OCI-LY1 (cell line): ENCODE data around the gene ORAI1.

Experiments
- H2AFZ ChIP-seq: fragments of 200-600 bp; sonication (generic), shearing (Covaris generic); 2 replicates; pipeline ENCODE4 v1.6.0; 2014; ENCODE audit warnings: antibody characterized with exemption, mild to moderate bottlenecking, low read length
- H3F3A ChIP-seq: fragments of 200-600 bp; sonication (generic), shearing (Covaris generic); 2 replicates; pipeline ENCODE4 v1.6.0; 2014; ENCODE audit warnings: mild to moderate bottlenecking, antibody characterized with exemption, low read length, moderate library complexity; ENCODE audit not compliant: insufficient read depth
- H3K27ac ChIP-seq: fragments of 200-600 bp; sonication (generic); 2 replicates; pipeline ENCODE4 v1.5.1; 2014; ENCODE audit warnings: low read length, mixed run types, mild to moderate bottlenecking, low read depth; ENCODE audit not compliant: poor library complexity, severe bottlenecking
- H3K27me3 ChIP-seq: fragments of 200-600 bp; sonication (generic); 2 replicates; pipeline ENCODE4 v1.6.0; 2014; ENCODE audit warnings: antibody characterized with exemption, mild to moderate bottlenecking, low read length, moderate library complexity; ENCODE audit not compliant: insufficient read depth
- H3K36me3 ChIP-seq: fragments of 200-600 bp; sonication (generic); 2 replicates; pipeline ENCODE4 v1.6.1; 2014; ENCODE audit warnings: mild to moderate bottlenecking, antibody characterized with exemption, low read length, moderate library complexity, mixed read lengths; ENCODE audit not compliant: insufficient read depth
- H3K4me1 ChIP-seq: fragments of 200-600 bp; sonication (generic); 2 replicates; pipeline ENCODE4 v1.5.1; 2014; ENCODE audit warnings: mild to moderate bottlenecking, low read length, moderate library complexity; ENCODE audit not compliant: insufficient read depth, severe bottlenecking
- H3K4me2 ChIP-seq: fragments of 200-600 bp; sonication (generic), shearing (Covaris generic); 2 replicates; pipeline ENCODE4 v1.6.1; 2014; ENCODE audit warnings: low read length
- H3K4me3 ChIP-seq: fragments of 200-600 bp; sonication (generic); 2 replicates; pipeline ENCODE4 v1.5.1; 2014; ENCODE audit warnings: low read length, low read depth, mild to moderate bottlenecking, mixed read lengths; ENCODE audit not compliant: poor library complexity, severe bottlenecking
- H3K79me2 ChIP-seq: fragments of 200-600 bp; shearing (Covaris generic); 2 replicates; pipeline ENCODE4 v1.6.1; 2016; ENCODE audit warnings: mixed run types, low read length, mixed read lengths; ENCODE audit not compliant: insufficient read depth
- H3K9ac ChIP-seq: fragments of 200-600 bp; sonication (generic), shearing (Covaris generic); 2 replicates; pipeline ENCODE4 v1.6.1; 2014; ENCODE audit warnings: mild to moderate bottlenecking, low read length, mixed read lengths
- H3K9me2 ChIP-seq: fragments of 200-600 bp; sonication (generic), shearing (Covaris generic); 2 replicates; pipeline ENCODE4 v1.6.1; 2014; ENCODE audit warnings: low read depth, mild to moderate bottlenecking, low read length, mixed read lengths
- H3K9me3 ChIP-seq: fragments of 200-600 bp; shearing (Covaris generic); 2 replicates; pipeline ENCODE4 v1.6.1; 2014; ENCODE audit warnings: low read length, mixed read lengths
- H4K20me1 ChIP-seq: fragments of 200-600 bp; sonication (generic), shearing (Covaris generic); 2 replicates; pipeline ENCODE4 v1.6.0; 2016; ENCODE audit warnings: mild to moderate bottlenecking, low read length; ENCODE audit not compliant: insufficient read depth
- EZH2 ChIP-seq: fragments of 200-600 bp; sonication (generic), shearing (Covaris generic); IDR thresholded peaks from 2 replicates; pipeline ENCODE4 v1.8.0; 2017; ENCODE audit warnings: borderline replicate concordance, mixed run types, mild to moderate bottlenecking, antibody characterized with exemption, low read length, moderate library complexity, mixed read lengths
- TF ChIP-seq, protein P1 (sequence below): fragments of 200-600 bp; sonication (generic), shearing (Covaris generic); IDR thresholded peaks from 2 replicates; pipeline ENCODE4 v1.5.1; 2017; ENCODE audit warnings: mild to moderate bottlenecking, antibody characterized with exemption, low read length, moderate library complexity, mixed read lengths

ORAI1 gene

DNA sequence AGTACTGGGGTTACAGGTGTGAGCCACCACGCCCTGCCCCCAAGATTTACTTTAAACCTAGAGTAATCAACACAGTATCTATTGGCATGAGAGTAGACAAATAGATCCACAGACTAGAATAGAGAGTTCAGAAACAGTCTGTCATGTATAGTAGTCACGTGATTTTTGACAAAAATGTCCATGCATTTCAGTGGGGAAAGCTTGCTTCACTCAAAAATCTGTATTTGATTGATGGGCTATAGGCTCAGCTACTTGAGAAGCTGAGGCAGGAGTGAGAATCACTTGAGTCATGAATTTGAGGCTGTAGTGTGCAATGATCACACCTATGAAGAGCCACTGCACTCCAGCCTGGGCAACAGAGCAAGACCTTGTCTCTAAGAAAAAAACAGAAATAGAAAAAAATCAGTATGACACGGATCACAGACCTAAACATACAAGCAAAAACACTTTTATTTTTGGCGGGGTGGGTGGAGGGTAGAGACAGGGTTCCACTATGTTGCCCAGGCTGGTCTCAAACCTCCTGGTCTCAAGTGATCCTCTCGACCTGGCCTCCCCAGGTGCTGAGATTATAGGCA is 7.6 kb upstream of the ORAI1 start:
- Histone ChIP-seq H3K4me3 (no peak overlapping the region), H3K79me2 (no peaks in the 10 kb centered on the region), H3K9ac (no peak overlapping the region), H3K9me2 (no peaks in the 10 kb centered on the region), H3K27me3 (no peaks in the 10 kb centered on the region), H3K9me3 (no peaks in the 10 kb centered on the region), H3K4me1 (no peaks in the 10 kb centered on the region), H3K36me3 (no peaks in the 10 kb centered on the region), H2AFZ (no peak overlapping the region), H4K20me1 (no peaks in the 10 kb centered on the region), H3K27ac (no peak overlapping the region), H3K4me2 (no peak overlapping the region), H3F3A (no peaks in the 10 kb centered on the region)
- no peak for TF ChIP-seq EZH2
- TF ChIP-seq, protein P1, sequence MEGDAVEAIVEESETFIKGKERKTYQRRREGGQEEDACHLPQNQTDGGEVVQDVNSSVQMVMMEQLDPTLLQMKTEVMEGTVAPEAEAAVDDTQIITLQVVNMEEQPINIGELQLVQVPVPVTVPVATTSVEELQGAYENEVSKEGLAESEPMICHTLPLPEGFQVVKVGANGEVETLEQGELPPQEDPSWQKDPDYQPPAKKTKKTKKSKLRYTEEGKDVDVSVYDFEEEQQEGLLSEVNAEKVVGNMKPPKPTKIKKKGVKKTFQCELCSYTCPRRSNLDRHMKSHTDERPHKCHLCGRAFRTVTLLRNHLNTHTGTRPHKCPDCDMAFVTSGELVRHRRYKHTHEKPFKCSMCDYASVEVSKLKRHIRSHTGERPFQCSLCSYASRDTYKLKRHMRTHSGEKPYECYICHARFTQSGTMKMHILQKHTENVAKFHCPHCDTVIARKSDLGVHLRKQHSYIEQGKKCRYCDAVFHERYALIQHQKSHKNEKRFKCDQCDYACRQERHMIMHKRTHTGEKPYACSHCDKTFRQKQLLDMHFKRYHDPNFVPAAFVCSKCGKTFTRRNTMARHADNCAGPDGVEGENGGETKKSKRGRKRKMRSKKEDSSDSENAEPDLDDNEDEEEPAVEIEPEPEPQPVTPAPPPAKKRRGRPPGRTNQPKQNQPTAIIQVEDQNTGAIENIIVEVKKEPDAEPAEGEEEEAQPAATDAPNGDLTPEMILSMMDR = no peak

DNA sequence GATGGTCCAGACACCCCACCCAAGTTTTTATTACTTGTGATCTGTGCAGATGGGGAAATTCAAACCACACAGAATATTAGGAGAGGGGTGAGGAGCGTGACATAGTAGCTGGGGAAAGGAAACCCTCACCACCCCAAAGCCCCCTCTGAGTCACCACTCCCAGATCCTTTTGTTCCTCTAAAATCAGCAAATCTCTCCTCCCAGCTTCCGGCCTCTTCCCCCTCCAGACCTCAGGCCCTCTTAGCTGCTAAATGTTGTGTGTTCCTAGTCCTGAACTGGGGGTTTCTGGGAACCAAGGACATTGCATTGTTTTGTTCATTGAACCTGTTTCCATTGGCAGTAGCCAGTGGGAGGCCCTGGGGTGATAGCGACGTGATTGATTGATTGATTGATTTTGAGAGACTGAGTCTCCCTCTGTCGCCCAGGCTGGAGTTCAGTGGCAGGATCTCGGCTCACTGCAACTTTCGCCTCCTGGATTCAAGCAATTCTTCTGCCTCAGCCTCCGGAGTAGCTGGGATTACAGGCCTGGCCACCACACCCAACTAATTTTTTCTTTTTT is 5.9 kb upstream of the ORAI1 start:
- H3K9me3 ChIP-seq = no peaks in the 10 kb centered on the region
- H3K27me3 ChIP-seq = no peaks in the 10 kb centered on the region
- no peak for TF ChIP-seq EZH2
- TF ChIP-seq, protein P1 = no peak
- H4K20me1 ChIP-seq = no peaks in the 10 kb centered on the region
- H2AFZ ChIP-seq = no peak overlapping the region
- no peaks in the 10 kb centered on the region for H3K79me2 ChIP-seq
- H3K4me3 ChIP-seq = no peak overlapping the region
- no peak overlapping the region for H3K27ac ChIP-seq
- no peak overlapping the region for H3K9ac ChIP-seq
- no peaks in the 10 kb centered on the region for H3K36me3 ChIP-seq
- H3F3A ChIP-seq = no peaks in the 10 kb centered on the region
- H3K4me1 ChIP-seq = peaks cover 7% of the 10 kb centered on the region
- no peak overlapping the region for H3K4me2 ChIP-seq
- no peaks in the 10 kb centered on the region for H3K9me2 ChIP-seq

DNA sequence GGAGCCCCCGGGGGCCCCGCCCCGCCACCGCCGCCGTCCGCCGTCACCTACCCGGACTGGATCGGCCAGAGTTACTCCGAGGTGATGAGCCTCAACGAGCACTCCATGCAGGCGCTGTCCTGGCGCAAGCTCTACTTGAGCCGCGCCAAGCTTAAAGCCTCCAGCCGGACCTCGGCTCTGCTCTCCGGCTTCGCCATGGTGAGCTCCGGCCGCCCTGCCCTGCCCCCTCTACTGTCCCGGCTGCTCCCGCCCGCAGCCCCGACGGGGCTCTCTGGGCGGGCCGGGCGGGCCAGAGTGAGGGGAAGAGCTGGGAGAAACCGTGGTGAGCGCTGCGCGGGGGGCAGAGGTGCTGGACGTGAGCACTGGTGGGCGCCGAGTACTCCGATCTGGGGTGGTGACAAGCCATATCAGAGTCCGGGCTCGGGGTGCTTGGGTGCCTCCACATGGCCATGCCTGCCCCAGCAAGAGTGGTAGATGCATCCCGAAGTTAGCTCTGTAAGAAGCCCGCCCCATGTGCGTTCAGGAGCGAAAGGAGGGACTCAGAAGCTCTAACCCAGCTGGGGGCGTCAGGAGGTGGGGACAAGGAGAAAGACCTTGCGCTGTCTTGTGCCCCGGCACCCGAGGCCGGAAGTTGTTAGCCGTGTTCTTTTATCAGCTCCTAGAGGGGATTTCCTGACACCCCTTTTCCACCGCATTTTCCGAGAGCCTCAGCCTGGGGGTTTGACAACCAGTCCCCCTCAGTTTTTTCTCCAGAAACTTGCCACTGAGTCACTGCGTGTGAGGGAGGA is 717 bp downstream of the ORAI1 start:
- no peaks in the 10 kb centered on the region for H3K9me3 ChIP-seq
- H3K9ac ChIP-seq = peak overlapping the region; percentile 77
- H3K4me1 ChIP-seq = peaks cover 38% of the 10 kb centered on the region
- H3K4me2 ChIP-seq = peak overlapping the region; percentile 84
- TF ChIP-seq, protein P1 = no peak; the same call in 1 of the 2 replicates
- no peak for TF ChIP-seq EZH2
- H3K79me2 ChIP-seq = no peaks in the 10 kb centered on the region
- H3K27ac ChIP-seq = peak overlapping the region; percentile 39
- no peaks in the 10 kb centered on the region for H3K27me3 ChIP-seq
- no peaks in the 10 kb centered on the region for H3F3A ChIP-seq
- H3K9me2 ChIP-seq = no peaks in the 10 kb centered on the region
- no peaks in the 10 kb centered on the region for H4K20me1 ChIP-seq
- H3K36me3 ChIP-seq = peaks cover 5% of the 10 kb centered on the region; the same call in 1 of the 2 replicates
- peak overlapping the region; percentile 78 for H3K4me3 ChIP-seq
- H2AFZ ChIP-seq = no peak overlapping the region
